H1 (cell line): ENCODE measurements around the gene ZBTB9. TPM values are rescaled to one million over a fixed set of nuclear protein-coding genes. Genes with fewer than 3 reads are reported as not detected.

Source experiments
- CTCF ChIA-PET: fragments of 300-600 bp; sonication (Branson Sonifier 250); formaldehyde crosslinking; loops from one replicate; lab custom pipeline; 2021; ENCODE audit not compliant: partially characterized antibody; lab: Charles Lee
- POLR2A ChIA-PET: fragments of 300-600 bp; sonication (Branson Sonifier 250); formaldehyde crosslinking; loops from one replicate; lab custom pipeline; 2021; ENCODE audit warnings: inconsistent platforms; ENCODE audit not compliant: partially characterized antibody; lab: Charles Lee
- DNase-seq, 2 experiments: peaks; one replicate each; pipeline versions ENCODE4 v3.0.0 to v3.0.0-alpha.2; 2010 to 2022; ENCODE audit warnings: low spot score in 2 of 2, low read depth in 1 of 2, mixed read lengths in 1 of 2
- FAIRE-seq: peaks from 2 replicates; lab custom pipeline; 2011; peaks lifted over from hg19 to GRCh38; lab: Jason Lieb, UNC
- H2AFZ ChIP-seq: 2 replicates; pipeline ENCODE4 v1.8.1; 2012; ENCODE audit warnings: low read length, inconsistent platforms
- H2AK5ac ChIP-seq: 2 replicates; pipeline ENCODE4 v1.6.1; 2013; ENCODE audit warnings: low read depth, low read length
- H2BK120ac ChIP-seq: replicated peaks from 2 replicates; pipeline ENCODE3; 2013; ENCODE audit warnings: low read depth, low read length, inconsistent platforms
- H2BK12ac ChIP-seq: 2 replicates; pipeline ENCODE4 v1.6.1; 2013; ENCODE audit warnings: low read depth, low read length
- H2BK15ac ChIP-seq: 2 replicates; pipeline ENCODE4 v1.6.1; 2013; ENCODE audit warnings: low read length
- H2BK20ac ChIP-seq: 2 replicates; pipeline ENCODE4 v1.6.1; 2013; ENCODE audit warnings: low read length
- H2BK5ac ChIP-seq: 2 replicates; pipeline ENCODE4 v1.6.1; 2013; ENCODE audit warnings: low read depth, low read length
- H3K14ac ChIP-seq: 2 replicates; pipeline ENCODE4 v1.6.1; 2013; ENCODE audit warnings: inconsistent platforms; ENCODE audit not compliant: insufficient read length
- H3K18ac ChIP-seq: 2 replicates; pipeline ENCODE4 v1.6.1; 2013; ENCODE audit warnings: low read length; ENCODE audit errors: extremely low read depth
- H3K23ac ChIP-seq: 2 replicates; pipeline ENCODE4 v1.6.1; 2013; ENCODE audit warnings: inconsistent platforms; ENCODE audit not compliant: insufficient read length
- H3K23me2 ChIP-seq: 2 replicates; pipeline ENCODE4 v1.6.1; 2013; ENCODE audit warnings: low read depth, low read length
- H3K27ac ChIP-seq: 2 replicates; pipeline ENCODE4 v1.6.1; 2011; ENCODE audit warnings: low read depth, low read length, inconsistent platforms
- H3K27me3 ChIP-seq, 4 experiments: replicated peaks in 1 of 4; 1 replicate in 1 of 4; 2 replicates in 3 of 4; pipeline versions ENCODE4 v1.6.1 to v1.8.1; 2011 to 2013; ENCODE audit warnings: low read length in 3 of 4, mild to moderate bottlenecking in 3 of 4, inconsistent platforms in 2 of 4, mixed read lengths in 2 of 4, moderate library complexity in 1 of 4; ENCODE audit not compliant: control insufficient read depth in 3 of 4, insufficient read depth in 3 of 4; ENCODE audit errors: extremely low read depth in 1 of 4
- H3K36me3 ChIP-seq, 4 experiments: 2 replicates each; pipeline versions ENCODE4 v1.6.1 to v1.8.1; 2011 to 2013; ENCODE audit warnings: mild to moderate bottlenecking in 4 of 4, low read length in 3 of 4, moderate library complexity in 2 of 4, control low read depth in 1 of 4, inconsistent platforms in 1 of 4; ENCODE audit not compliant: insufficient read depth in 4 of 4, control insufficient read depth in 2 of 4
- H3K4ac ChIP-seq: replicated peaks from 2 replicates; pipeline ENCODE3; 2013; ENCODE audit warnings: low read length, low read depth, mixed read lengths, inconsistent platforms; ENCODE audit not compliant: insufficient read length
- H3K4me1 ChIP-seq, 4 experiments: replicated peaks in 1 of 4; 1 replicate in 1 of 4; 2 replicates in 3 of 4; pipeline versions ENCODE4 v1.6.1 to v1.8.1; 2011 to 2013; ENCODE audit warnings: low read length in 3 of 4, inconsistent platforms in 2 of 4, mixed read lengths in 1 of 4; ENCODE audit not compliant: insufficient read depth in 4 of 4, control insufficient read depth in 3 of 4
- H3K4me2 ChIP-seq, 2 experiments: 2 replicates each; pipeline versions ENCODE4 v1.6.1 to v1.8.1; 2011 to 2013; ENCODE audit warnings: low read depth in 2 of 2, low read length in 2 of 2, control low read depth in 1 of 2, inconsistent platforms in 1 of 2, mild to moderate bottlenecking in 1 of 2; ENCODE audit not compliant: insufficient read depth in 1 of 2
- H3K4me3 ChIP-seq, 4 experiments: fragments of 200-600, 300-600 bp in 1 of 4; sonication (generic), shearing (Covaris generic), sonication (Bioruptor Twin) in 1 of 4; 2 replicates each; pipeline versions ENCODE4 v1.5.1 to v1.8.1; 2011 to 2016; ENCODE audit warnings: low read length in 4 of 4, low read depth in 3 of 4, control low read depth in 2 of 4, inconsistent platforms in 2 of 4, mild to moderate bottlenecking in 2 of 4, mixed read lengths in 1 of 4, moderate library complexity in 1 of 4; ENCODE audit not compliant: insufficient read depth in 2 of 4; ENCODE audit errors: extremely low read depth in 1 of 4
- H3K56ac ChIP-seq: replicated peaks from 2 replicates; pipeline ENCODE3; 2013; ENCODE audit warnings: low read depth, mild to moderate bottlenecking, mixed read lengths, low read length, inconsistent platforms; ENCODE audit not compliant: insufficient read length
- H3K79me1 ChIP-seq: 2 replicates; pipeline ENCODE4 v1.6.1; 2013; ENCODE audit warnings: low read depth, low read length, control low read depth
- H3K79me2 ChIP-seq, 2 experiments: 2 replicates each; pipeline versions ENCODE4 v1.6.1 to v1.8.1; 2012 to 2013; ENCODE audit warnings: low read length in 2 of 2, mild to moderate bottlenecking in 2 of 2, inconsistent platforms in 1 of 2; ENCODE audit not compliant: insufficient read depth in 2 of 2, control insufficient read depth in 1 of 2
- H3K9ac ChIP-seq, 4 experiments: replicated peaks in 1 of 4; 1 replicate in 1 of 4; 2 replicates in 3 of 4; pipeline versions ENCODE4 v1.6.1 to v1.8.1; 2011 to 2013; ENCODE audit warnings: low read depth in 3 of 4, low read length in 3 of 4, control low read depth in 2 of 4, mild to moderate bottlenecking in 2 of 4, moderate library complexity in 2 of 4, inconsistent platforms in 1 of 4; ENCODE audit errors: extremely low read depth in 1 of 4
- H3K9me3 ChIP-seq, 2 experiments: 2 replicates each; pipeline versions ENCODE4 v1.6.1 to v1.8.1; 2012 to 2013; ENCODE audit warnings: mild to moderate bottlenecking in 2 of 2, moderate library complexity in 2 of 2, control low read depth in 1 of 2, inconsistent platforms in 1 of 2, low read depth in 1 of 2, low read length in 1 of 2, mixed read lengths in 1 of 2; ENCODE audit not compliant: insufficient read depth in 2 of 2
- H4K20me1 ChIP-seq, 2 experiments: replicated peaks in 1 of 2; 2 replicates each; pipeline versions ENCODE3 to v1.8.1; 2011 to 2013; ENCODE audit warnings: inconsistent platforms in 2 of 2, low read length in 2 of 2, mild to moderate bottlenecking in 1 of 2; ENCODE audit not compliant: insufficient read depth in 2 of 2, control insufficient read depth in 1 of 2
- H4K5ac ChIP-seq: 2 replicates; pipeline ENCODE4 v1.6.1; 2013; ENCODE audit warnings: low read length, low read depth, mixed read lengths, inconsistent platforms; ENCODE audit not compliant: insufficient read length
- H4K8ac ChIP-seq: 2 replicates; pipeline ENCODE4 v1.8.0; 2013; ENCODE audit warnings: mild to moderate bottlenecking, moderate library complexity, low read length, inconsistent platforms; ENCODE audit not compliant: insufficient read depth; ENCODE audit errors: extremely low read depth
- H4K91ac ChIP-seq: replicated peaks from 2 replicates; pipeline ENCODE3; 2013; ENCODE audit warnings: low read length, mixed read lengths, inconsistent platforms; ENCODE audit not compliant: insufficient read length
- GTF2F1 ChIP-seq: IDR thresholded peaks from 2 replicates; pipeline ENCODE4 v1.6.1; 2012; ENCODE audit warnings: low read depth, low read length, improper control_type of control experiment, borderline replicate concordance
- KDM5A ChIP-seq: fragments of 200-600 bp; IDR thresholded peaks from 2 replicates; pipeline ENCODE4 v1.7.1; 2012; ENCODE audit warnings: mild to moderate bottlenecking, low read length, inconsistent platforms, mixed read lengths
- MAFK ChIP-seq: IDR thresholded peaks from 2 replicates; pipeline ENCODE4 v1.6.1; 2012; ENCODE audit warnings: low read depth, mild to moderate bottlenecking, improper control_type of control experiment, low read length
- RFX5 ChIP-seq: IDR thresholded peaks from 2 replicates; pipeline ENCODE4 v1.6.1; 2011; ENCODE audit warnings: low read depth, low read length, improper control_type of control experiment, borderline replicate concordance
- RNF2 ChIP-seq: fragments of 200-900, 300-1000 bp; sonication (generic); IDR thresholded peaks from 2 replicates; pipeline ENCODE4 v1.7.1; 2016; ENCODE audit warnings: borderline replicate concordance, low read depth, mild to moderate bottlenecking, antibody characterized with exemption, low read length; ENCODE audit not compliant: poor library complexity, severe bottlenecking; ENCODE audit errors: missing control alignments
- SP4 ChIP-seq: IDR thresholded peaks from 2 replicates; pipeline ENCODE4 v1.6.1; 2012; ENCODE audit warnings: low read length, inconsistent platforms
- TAF1 ChIP-seq: IDR thresholded peaks from 2 replicates; pipeline ENCODE4 v1.6.1; 2011; ENCODE audit warnings: mild to moderate bottlenecking, low read depth, low read length
- TBP ChIP-seq: IDR thresholded peaks from 2 replicates; pipeline ENCODE4 v1.6.1; 2011; ENCODE audit warnings: low read depth, low read length, improper control_type of control experiment
- ZNF274 ChIP-seq: IDR thresholded peaks from 2 replicates; pipeline ENCODE4 v1.7.0; 2012; ENCODE audit warnings: low read length, borderline replicate concordance; ENCODE audit errors: extremely low read depth
- polyA plus RNA-seq, 7 experiments: library from polyadenylated mRNA; depleted of rRNA in 3 of 7; stranded (reverse) in 5 of 7; unstranded in 2 of 7; fragments of >200 nt in 5 of 7; fragments of 200-250 nt in 2 of 7; gene quantifications; 1 replicate in 5 of 7; 2 replicates in 1 of 7; 4 replicates in 1 of 7; pipeline versions ENCODE4 v1.2.1 to v1.2.3, GENCODE V29; 2011 to 2013; ENCODE audit warnings: missing spikeins in 2 of 7, mixed read lengths in 2 of 7
- total RNA-seq: library from RNA; stranded (reverse); fragmentation: NEBNext Ultra II Directional; extraction: Animal tissue kit (Norgen Biotek cat#: 25700); gene quantifications from 2 replicates; pipeline ENCODE4 v1.2.1, GENCODE V29; 2021
- TF ChIP-seq, protein P1 (sequence below): IDR thresholded peaks from 2 replicates; pipeline ENCODE4 v1.6.1; 2011; ENCODE audit warnings: low read depth, mild to moderate bottlenecking, low read length; ENCODE audit not compliant: insufficient read depth
- TF ChIP-seq, protein P2 (sequence below): IDR thresholded peaks from 2 replicates; pipeline ENCODE4 v1.6.1; 2012; ENCODE audit warnings: inconsistent platforms

Gene ZBTB9
- total and polyA plus RNA-seq, 2 of the 8 experiments (the other 6 are each of a cell fraction or from before 2014, with no cell fraction given), result 16.9 to 20.2 TPM

DNA sequence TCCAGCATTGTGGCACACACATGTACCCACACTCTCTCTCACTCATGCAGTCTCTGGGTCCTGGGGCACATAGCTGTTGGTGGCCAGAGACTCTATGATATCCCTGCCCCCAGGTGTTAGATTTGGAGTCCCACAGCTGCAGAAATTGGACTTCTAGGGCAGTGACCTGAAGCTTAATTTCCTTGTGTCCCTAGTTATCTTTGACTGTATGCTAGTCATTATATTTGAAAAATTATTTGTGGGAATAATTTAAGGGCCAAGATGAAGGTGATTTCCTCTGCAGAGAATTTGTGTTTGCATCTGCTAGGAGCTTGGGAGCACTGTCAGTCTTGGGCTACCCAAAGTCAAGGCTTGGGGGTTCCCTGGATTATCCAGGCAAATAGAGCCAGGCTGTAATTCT, 50.1 kb downstream of the ZBTB9 start:
- H2BK5ac ChIP-seq, result no peak overlapping the region

More for the DNA sequence above, 50.1 kb downstream of the ZBTB9 start:
- Histone ChIP-seq H2AK5ac (no peak overlapping the region), H3K27me3 (no peaks in the 10 kb centered on the region), H3K36me3 (no peaks in the 10 kb centered on the region; a peak in 1 of 8 replicates), H4K91ac (no peak overlapping the region), H2AFZ (no peak overlapping the region), H3K56ac (no peak overlapping the region), H2BK20ac (no peak overlapping the region), H3K4me3 (no peak overlapping the region), H3K23me2 (peaks cover 4% of the 10 kb centered on the region; the same call in 1 of the 2 replicates), H4K20me1 (no peaks in the 10 kb centered on the region), H3K23ac (no peak overlapping the region), H2BK12ac (no peak overlapping the region), H2BK15ac (no peak overlapping the region), H3K4ac (no peak overlapping the region), H3K4me1 (peaks cover 0 to 3% (median 0%) of the 10 kb centered on the region in 4 experiments; a peak in 1 of 7 replicates), H4K8ac (no peak overlapping the region), H2BK120ac (no peak overlapping the region), H3K79me2 (no peaks in the 10 kb centered on the region), H3K27ac (no peak overlapping the region), H3K9ac (no peak overlapping the region), H3K18ac (no peak overlapping the region), H4K5ac (no peak overlapping the region), H3K4me2 (no peak overlapping the region), H3K14ac (no peak overlapping the region), H3K9me3 (peaks cover 9 to 14% of the 10 kb centered on the region in 2 experiments; a peak in 3 of 4 replicates), H3K79me1 (no peaks in the 10 kb centered on the region)
- no peak for TF ChIP-seq TAF1
- TF ChIP-seq TBP, result no peak
- no peak for TF ChIP-seq MAFK
- TF ChIP-seq ZNF274, result no peak
- no peak for TF ChIP-seq RFX5
- no peak for TF ChIP-seq RNF2
- no peak for TF ChIP-seq KDM5A
- TF ChIP-seq, protein P1, sequence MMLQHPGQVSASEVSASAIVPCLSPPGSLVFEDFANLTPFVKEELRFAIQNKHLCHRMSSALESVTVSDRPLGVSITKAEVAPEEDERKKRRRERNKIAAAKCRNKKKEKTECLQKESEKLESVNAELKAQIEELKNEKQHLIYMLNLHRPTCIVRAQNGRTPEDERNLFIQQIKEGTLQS, result no peak
- TF ChIP-seq, protein P2, sequence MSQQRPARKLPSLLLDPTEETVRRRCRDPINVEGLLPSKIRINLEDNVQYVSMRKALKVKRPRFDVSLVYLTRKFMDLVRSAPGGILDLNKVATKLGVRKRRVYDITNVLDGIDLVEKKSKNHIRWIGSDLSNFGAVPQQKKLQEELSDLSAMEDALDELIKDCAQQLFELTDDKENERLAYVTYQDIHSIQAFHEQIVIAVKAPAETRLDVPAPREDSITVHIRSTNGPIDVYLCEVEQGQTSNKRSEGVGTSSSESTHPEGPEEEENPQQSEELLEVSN, result no peak
- TF ChIP-seq SP4, result no peak
- no peak for TF ChIP-seq GTF2F1
- DNase-seq (no peak), FAIRE-seq (no peak)
- CTCF ChIA-PET, result interaction anchor here (0.5 to 2.1 kb wide), 5 partner anchors 10 to 140 kb away, joined by 3 to 7 read pairs (median 4); no protein-coding TSS in a partner anchor
- POLR2A ChIA-PET, result no interaction called here
